ENCODE measurements around the gene SMCHD1.
"Not testable (repeated sequence)": the region's sequence is repeated elsewhere in the genome, so short reads cannot be mapped to it uniquely, and the experiment has no call there.

Gene SMCHD1

GRCh38 chr18:2792395-2792794 is 136.9 kb downstream of the SMCHD1 start:
- intact Hi-C loops (cut with micrococcal nuclease): no loop called here
- Mint-ChIP-seq H3K27ac (no peak overlapping the region), H3K36me3 (ENCODE audit: low read depth) (peaks cover 63% of the 10 kb centered on the region), H3K4me1 (ENCODE audit: low read depth) (no peaks in the 10 kb centered on the region), H3K27me3 (no peaks in the 10 kb centered on the region), H3K9me3 (no peaks in the 10 kb centered on the region), H3K4me3 (no peak overlapping the region)

GRCh38 chr18:2794159-2794558 is 138.6 kb downstream of the SMCHD1 start:
- H3K36me3 Mint-ChIP-seq (ENCODE audit: low read depth): peaks cover 66% of the 10 kb centered on the region
- H3K9me3 Mint-ChIP-seq: no peaks in the 10 kb centered on the region
- intact Hi-C loops (cut with micrococcal nuclease): no loop called here
- H3K4me1 Mint-ChIP-seq (ENCODE audit: low read depth): no peaks in the 10 kb centered on the region
- no peaks in the 10 kb centered on the region for H3K27me3 Mint-ChIP-seq
- H3K4me3 Mint-ChIP-seq: no peak overlapping the region
- no peak overlapping the region for H3K27ac Mint-ChIP-seq

GRCh38 chr18:2797951-2798350 is 142.4 kb downstream of the SMCHD1 start:
- intact Hi-C loops (cut with micrococcal nuclease): no loop called here
- H3K36me3 Mint-ChIP-seq (ENCODE audit: low read depth): peaks cover 69% of the 10 kb centered on the region
- H3K27me3 Mint-ChIP-seq: no peaks in the 10 kb centered on the region
- H3K9me3 Mint-ChIP-seq: no peaks in the 10 kb centered on the region
- H3K4me3 Mint-ChIP-seq: no peak overlapping the region
- H3K27ac Mint-ChIP-seq: no peak overlapping the region
- peaks cover 5% of the 10 kb centered on the region for H3K4me1 Mint-ChIP-seq (ENCODE audit: low read depth)

- Mint-ChIP-seq H3K9me3 (no peaks in the 10 kb centered on the region), H3K27ac (no peak overlapping the region), H3K4me3 (no peak overlapping the region), H3K4me1 (ENCODE audit: low read depth) (peaks cover 5% of the 10 kb centered on the region), H3K36me3 (ENCODE audit: low read depth) (peaks cover 68% of the 10 kb centered on the region), H3K27me3 (no peaks in the 10 kb centered on the region)
- intact Hi-C loops (cut with micrococcal nuclease): no loop called here
Measured at GRCh38 chr18:2799369-2799768, 143.8 kb downstream of the SMCHD1 start.

DNA sequence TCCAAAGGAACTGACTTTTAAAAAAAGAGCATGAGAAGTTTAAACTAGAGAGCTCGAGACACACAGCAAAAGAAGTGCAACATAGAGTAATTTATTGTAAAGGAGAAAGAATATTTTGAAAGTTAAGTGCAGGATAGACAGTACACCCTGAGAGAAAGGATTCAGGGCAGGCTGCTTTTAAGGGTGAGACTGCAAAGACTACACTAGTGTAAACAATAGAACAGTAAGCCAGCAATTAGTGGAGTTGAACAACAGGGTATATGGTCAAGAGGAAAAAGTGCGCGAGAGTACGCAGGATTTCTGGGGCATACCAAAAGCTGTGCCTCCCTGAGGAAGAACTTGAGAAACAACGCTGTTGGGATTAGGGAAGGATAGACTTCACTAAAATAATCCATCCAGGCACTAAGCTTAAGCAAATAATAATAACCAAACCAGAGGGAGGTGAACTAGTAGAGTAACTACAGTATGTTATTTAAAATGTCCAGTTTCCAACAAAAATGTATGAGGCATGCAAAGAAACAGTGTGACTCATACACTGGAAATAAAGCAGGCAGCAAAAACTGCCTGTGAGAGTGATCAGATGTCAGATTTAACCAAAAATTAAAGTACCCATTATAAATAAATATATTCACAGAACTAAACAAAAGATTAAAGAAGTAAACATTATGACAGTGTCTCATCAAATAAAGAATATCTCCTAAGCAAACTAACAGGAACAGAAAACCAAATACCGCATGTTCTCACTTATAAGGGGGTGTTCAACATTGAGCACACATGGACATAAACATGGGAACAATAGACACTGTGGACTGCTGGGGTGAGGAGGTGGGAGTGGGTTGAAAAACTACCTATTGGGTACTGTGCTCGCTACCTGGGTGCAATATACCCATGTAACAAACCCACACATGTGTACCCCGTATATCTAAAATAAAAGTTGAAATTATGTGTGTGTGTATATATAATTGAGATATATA is 150.7 kb downstream of the SMCHD1 start:
- H3K27ac Mint-ChIP-seq: no peak overlapping the region
- no peaks in the 10 kb centered on the region for H3K4me1 Mint-ChIP-seq (ENCODE audit: low read depth)
- no peak overlapping the region for H3K4me3 Mint-ChIP-seq
- H3K9me3 Mint-ChIP-seq: peaks cover 17% of the 10 kb centered on the region
- no peaks in the 10 kb centered on the region for H3K27me3 Mint-ChIP-seq
- intact Hi-C loops (cut with micrococcal nuclease): loop anchor here (10.0 kb wide), 1 partner anchor 49 kb away; no protein-coding TSS in a partner anchor
- peaks cover 21% of the 10 kb centered on the region for H3K36me3 Mint-ChIP-seq (ENCODE audit: low read depth)

DNA sequence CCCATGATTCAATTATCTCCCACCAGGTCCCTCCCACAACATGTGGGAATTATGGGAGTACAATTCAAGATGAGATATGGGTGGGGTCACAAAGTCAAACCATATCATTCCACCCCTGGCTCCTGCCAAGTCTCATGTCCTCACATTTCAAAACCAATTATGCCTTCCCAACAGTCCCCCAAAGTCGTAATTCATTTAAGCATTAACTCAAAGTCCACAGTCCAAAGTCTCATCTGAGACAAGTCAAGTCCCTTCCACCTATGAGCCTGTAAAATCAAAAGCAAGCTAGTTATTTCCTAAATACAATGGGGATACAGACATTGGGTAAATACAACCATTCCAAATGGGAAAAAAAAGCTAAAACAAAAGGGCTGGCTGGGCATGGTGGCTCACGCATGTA is 153.1 kb downstream of the SMCHD1 start:
- intact Hi-C loops (cut with micrococcal nuclease): loop anchor here (10.0 kb wide), 1 partner anchor 46 kb away; no protein-coding TSS in a partner anchor
- H3K4me3 Mint-ChIP-seq; H3K27ac Mint-ChIP-seq; H3K27me3 Mint-ChIP-seq; H3K4me1 Mint-ChIP-seq (ENCODE audit: low read depth): not testable (repeated sequence)
- peaks cover 30% of the 10 kb centered on the region for H3K9me3 Mint-ChIP-seq
- peaks cover 11% of the 10 kb centered on the region for H3K36me3 Mint-ChIP-seq (ENCODE audit: low read depth)

DNA sequence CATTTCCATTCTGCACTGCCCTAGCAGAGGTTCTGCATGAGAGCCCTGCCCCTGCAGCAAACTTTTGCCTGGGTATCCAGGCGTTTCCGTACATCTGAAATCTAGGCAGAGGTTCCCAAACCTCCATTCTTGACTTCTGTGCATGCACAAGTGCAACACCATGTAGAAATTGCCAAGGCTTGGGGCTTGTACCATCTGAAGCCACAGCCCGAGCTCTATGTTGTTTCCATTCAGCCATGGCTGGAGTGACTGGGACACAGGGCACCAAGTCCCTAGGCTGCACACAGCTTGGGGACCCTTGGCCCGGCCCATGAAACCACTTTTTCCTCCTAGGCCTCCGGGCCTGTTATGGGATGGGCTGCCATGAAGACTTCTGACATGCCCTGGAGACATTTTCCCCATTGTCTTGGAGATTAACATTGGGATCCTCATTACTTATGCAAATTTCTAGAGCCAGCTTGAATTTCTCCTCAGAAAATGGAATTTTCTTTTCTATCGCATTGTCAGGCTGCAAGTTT is 154.2 kb downstream of the SMCHD1 start:
- not testable (repeated sequence) for H3K27me3 Mint-ChIP-seq; H3K4me3 Mint-ChIP-seq; H3K27ac Mint-ChIP-seq; H3K4me1 Mint-ChIP-seq (ENCODE audit: low read depth)
- intact Hi-C loops (cut with micrococcal nuclease): loop anchor here (10.0 kb wide), 1 partner anchor 45 kb away; no protein-coding TSS in a partner anchor
- Mint-ChIP-seq H3K36me3 (ENCODE audit: low read depth) (peaks cover 11% of the 10 kb centered on the region), H3K9me3 (peaks cover 41% of the 10 kb centered on the region)

GRCh38 chr18:2811416-2811815 is 155.9 kb downstream of the SMCHD1 start:
- H3K4me3 Mint-ChIP-seq: no peak overlapping the region
- no peaks in the 10 kb centered on the region for H3K36me3 Mint-ChIP-seq (ENCODE audit: low read depth)
- peaks cover 53% of the 10 kb centered on the region for H3K9me3 Mint-ChIP-seq
- peaks cover 2% of the 10 kb centered on the region for H3K27me3 Mint-ChIP-seq
- H3K27ac Mint-ChIP-seq: no peak overlapping the region
- no peaks in the 10 kb centered on the region for H3K4me1 Mint-ChIP-seq (ENCODE audit: low read depth)
- intact Hi-C loops (cut with micrococcal nuclease): no loop called here

DNA sequence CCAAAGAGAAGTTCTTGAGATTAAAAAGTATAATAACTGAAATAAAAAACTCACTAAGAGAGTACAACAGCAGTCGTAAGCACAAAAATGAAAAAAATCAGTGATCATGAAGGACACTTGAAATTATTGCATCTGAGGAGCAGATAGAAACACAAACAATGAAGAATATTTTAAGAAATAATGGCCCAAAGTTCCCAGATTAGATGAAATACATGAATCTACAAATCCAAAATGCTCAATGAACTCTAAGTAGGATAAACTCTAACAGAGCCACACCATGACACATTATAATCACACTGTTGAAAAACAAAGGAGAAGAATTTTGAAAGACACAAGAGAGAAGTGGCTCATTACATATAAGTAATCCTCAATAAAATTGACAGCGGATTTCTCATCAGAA is 159.4 kb downstream of the SMCHD1 start:
- intact Hi-C loops (cut with micrococcal nuclease): no loop called here
- Mint-ChIP-seq H3K4me1 (ENCODE audit: low read depth) (no peaks in the 10 kb centered on the region), H3K27ac (no peak overlapping the region), H3K4me3 (no peak overlapping the region), H3K27me3 (peaks cover 2% of the 10 kb centered on the region), H3K36me3 (ENCODE audit: low read depth) (no peaks in the 10 kb centered on the region), H3K9me3 (peaks cover 53% of the 10 kb centered on the region)

DNA sequence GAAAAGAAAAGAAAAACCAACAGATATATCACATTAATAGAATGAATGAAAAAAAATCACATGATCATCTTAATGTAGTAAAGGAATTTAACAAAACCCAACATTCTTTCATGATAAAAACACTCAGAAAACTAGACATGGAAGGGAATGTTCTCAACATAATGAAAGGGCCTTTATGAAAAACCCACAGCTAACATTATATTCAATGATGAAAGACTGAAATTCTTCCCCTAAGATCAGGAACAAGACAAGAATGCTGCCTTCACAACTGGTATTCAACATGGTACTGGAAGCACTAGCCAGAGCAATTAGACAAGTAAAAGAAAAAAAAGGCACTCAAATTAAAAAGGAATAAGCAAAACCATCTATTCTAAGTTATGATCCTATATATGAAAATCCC is 162.8 kb downstream of the SMCHD1 start:
- H3K27ac Mint-ChIP-seq: no peak overlapping the region
- intact Hi-C loops (cut with micrococcal nuclease): no loop called here

DNA sequence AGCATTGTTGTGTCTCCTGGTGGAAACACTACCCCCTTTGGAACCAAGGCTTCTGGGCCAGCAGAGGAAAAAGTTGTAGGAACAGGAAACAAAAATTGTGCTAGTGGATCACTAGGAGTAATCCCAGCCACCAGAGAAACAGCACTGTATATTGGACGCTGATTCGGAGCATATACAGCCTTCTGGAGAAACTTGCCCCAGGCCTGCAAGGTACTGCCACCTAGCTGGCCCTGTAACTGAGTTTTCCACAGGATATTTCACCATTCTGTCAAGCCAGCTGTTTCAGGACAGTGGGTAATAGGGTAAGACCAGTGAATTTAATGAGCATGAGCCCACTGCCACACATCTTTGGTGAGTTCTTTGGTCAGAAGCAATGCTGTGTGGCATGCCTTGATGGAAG is 166.2 kb downstream of the SMCHD1 start:
- no peaks in the 10 kb centered on the region for H3K27me3 Mint-ChIP-seq
- H3K4me1 Mint-ChIP-seq (ENCODE audit: low read depth): no peaks in the 10 kb centered on the region

More for the DNA sequence above, 162.8 kb downstream of the SMCHD1 start:
- H3K4me3 Mint-ChIP-seq: no peak overlapping the region
- no peaks in the 10 kb centered on the region for H3K4me1 Mint-ChIP-seq (ENCODE audit: low read depth)
- peaks cover 31% of the 10 kb centered on the region for H3K9me3 Mint-ChIP-seq
- no peaks in the 10 kb centered on the region for H3K36me3 Mint-ChIP-seq (ENCODE audit: low read depth)
- peaks cover 2% of the 10 kb centered on the region for H3K27me3 Mint-ChIP-seq

GRCh38 chr18:2822213-2822921 is 166.8 kb downstream of the SMCHD1 start:
- Mint-ChIP-seq H3K27ac (no peak overlapping the region), H3K4me1 (ENCODE audit: low read depth) (no peaks in the 10 kb centered on the region)
- intact Hi-C loops (cut with micrococcal nuclease): no loop called here

More for the DNA sequence above, 166.2 kb downstream of the SMCHD1 start:
- intact Hi-C loops (cut with micrococcal nuclease): no loop called here
- no peak overlapping the region for H3K4me3 Mint-ChIP-seq
- peaks cover 6% of the 10 kb centered on the region for H3K9me3 Mint-ChIP-seq
- H3K36me3 Mint-ChIP-seq (ENCODE audit: low read depth): no peaks in the 10 kb centered on the region
- no peak overlapping the region for H3K27ac Mint-ChIP-seq

GRCh38 chr18:2823202-2823601 is 167.7 kb downstream of the SMCHD1 start:
- Mint-ChIP-seq H3K4me3 (no peak overlapping the region), H3K27me3 (no peaks in the 10 kb centered on the region), H3K9me3 (peaks cover 2% of the 10 kb centered on the region), H3K27ac (no peak overlapping the region), H3K4me1 (ENCODE audit: low read depth) (no peaks in the 10 kb centered on the region), H3K36me3 (ENCODE audit: low read depth) (no peaks in the 10 kb centered on the region)
- intact Hi-C loops (cut with micrococcal nuclease): no loop called here

More at GRCh38 chr18:2822213-2822921, 166.8 kb downstream of the SMCHD1 start:
- no peaks in the 10 kb centered on the region for H3K27me3 Mint-ChIP-seq
- H3K36me3 Mint-ChIP-seq (ENCODE audit: low read depth): no peaks in the 10 kb centered on the region
- no peak overlapping the region for H3K4me3 Mint-ChIP-seq
- peaks cover 6% of the 10 kb centered on the region for H3K9me3 Mint-ChIP-seq

DNA sequence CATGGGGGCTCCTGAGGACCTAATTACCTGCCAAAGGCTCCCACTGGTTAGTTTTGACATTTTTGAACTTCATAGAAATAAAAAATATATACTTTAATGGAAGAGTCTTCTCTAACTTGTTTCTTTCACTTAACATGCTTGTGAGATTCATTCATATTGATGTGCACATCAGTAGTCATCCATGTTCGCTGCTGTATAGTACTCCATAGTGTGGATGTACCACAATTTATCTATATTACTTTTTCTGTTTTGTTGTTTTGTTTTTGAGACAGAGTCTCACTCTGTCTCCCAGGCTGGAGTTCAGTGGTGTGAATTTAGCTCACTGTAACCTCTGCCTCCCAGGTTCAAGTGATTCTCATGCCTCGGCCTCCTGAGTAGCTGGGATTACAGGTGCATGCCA is 168.4 kb downstream of the SMCHD1 start:
- Mint-ChIP-seq H3K27me3 (no peaks in the 10 kb centered on the region), H3K4me1 (ENCODE audit: low read depth) (no peaks in the 10 kb centered on the region), H3K9me3 (no peaks in the 10 kb centered on the region), H3K36me3 (ENCODE audit: low read depth) (no peaks in the 10 kb centered on the region), H3K4me3 (no peak overlapping the region), H3K27ac (no peak overlapping the region)
- intact Hi-C loops (cut with micrococcal nuclease): no loop called here
